HCT116 (cell line): ENCODE data around the gene XK. TPM values are rescaled to one million over a fixed set of nuclear protein-coding genes. Genes with fewer than 3 reads are reported as not detected.

Experiments
- ATAC-seq: fragments of 200-7000 bp; cut with Tn5 transposase; 2 replicates; pipeline ENCODE4 v1.9.1; 2020; ENCODE audit warnings: mild to moderate bottlenecking, moderate library complexity
- BruUV-seq: library from RNA; stranded (reverse); fragments of 400-500 nt; replicated peaks from 2 replicates; lab custom pipeline; 2021; lab: Mats Ljungman, UMichigan
- CTCF ChIA-PET: fragments of 300-600 bp; sonication (Branson Sonifier 250); formaldehyde crosslinking; loops from one replicate; lab custom pipeline; 2021; ENCODE audit warnings: antibody characterized with exemption; lab: Charles Lee
- POLR2A ChIA-PET: fragments of 300-600, 350-600 bp; sonication (Branson Sonifier 250); formaldehyde crosslinking; loops from one replicate; lab custom pipeline; 2021; ENCODE audit warnings: antibody characterized with exemption; lab: Charles Lee
- RAD21 ChIA-PET, 2 experiments: fragments of 300-600 bp; sonication (Branson Sonifier 250); formaldehyde crosslinking; loops; one replicate each; lab custom pipeline; 2023; ENCODE audit warnings: low total read pairs in 2 of 2; ENCODE audit not compliant: uncharacterized antibody in 2 of 2, unreplicated experiment in 2 of 2, low non-redundant PET in 1 of 2; lab: Charles Lee
- DNase-seq: peaks from one replicate; pipeline ENCODE4 v3.0.0-alpha.2; 2010; ENCODE audit warnings: low read depth, low spot score
- H2AFZ ChIP-seq: fragments of 200-600 bp; shearing (Covaris generic), sonication (generic); 2 replicates; pipeline ENCODE4 v1.6.1; 2017; ENCODE audit warnings: low read depth, mixed run types, mixed read lengths, antibody characterized with exemption, low read length; ENCODE audit not compliant: poor library complexity, severe bottlenecking
- H3K27ac ChIP-seq: 2 replicates; pipeline ENCODE4 v1.5.1; 2012; ENCODE audit warnings: low read depth, low read length
- H3K27me3 ChIP-seq: fragments of 200-600 bp; sonication (generic); 2 replicates; pipeline ENCODE4 v1.6.1; 2016; ENCODE audit warnings: mixed run types, low read length, mixed read lengths; ENCODE audit not compliant: insufficient read depth
- H3K36me3 ChIP-seq, 2 experiments: fragments of 200-500 bp in 1 of 2; fragments of 200-600 bp in 1 of 2; sonication (Bioruptor generic) in 1 of 2; sonication (generic) in 1 of 2; 2 replicates each; pipeline versions ENCODE4 v1.5.1 to v1.6.1; 2014 to 2016; ENCODE audit warnings: low read length in 2 of 2, inconsistent platforms in 1 of 2, mixed read lengths in 1 of 2, mixed run types in 1 of 2; ENCODE audit not compliant: insufficient read depth in 2 of 2, control insufficient read depth in 1 of 2
- H3K4me1 ChIP-seq, 2 experiments: fragments of 200-600 bp in 1 of 2; sonication (generic) in 1 of 2; 2 replicates each; pipeline versions ENCODE4 v1.5.1 to v1.6.1; 2012 to 2017; ENCODE audit warnings: low read length in 2 of 2, inconsistent platforms in 1 of 2, mild to moderate bottlenecking in 1 of 2, mixed read lengths in 1 of 2, mixed run types in 1 of 2, moderate library complexity in 1 of 2; ENCODE audit not compliant: insufficient read depth in 2 of 2, control insufficient read depth in 1 of 2
- H3K4me2 ChIP-seq: fragments of 200-600 bp; sonication (generic); 2 replicates; pipeline ENCODE4 v1.6.1; 2017; ENCODE audit warnings: mixed run types, low read length, mixed read lengths
- H3K4me3 ChIP-seq, 2 experiments: fragments of 200-600 bp in 1 of 2; sonication (generic) in 1 of 2; replicated peaks in 1 of 2; 2 replicates each; pipeline ENCODE4 v1.5.1; 2011 to 2016; ENCODE audit warnings: low read length in 2 of 2, control low read depth in 1 of 2, low read depth in 1 of 2, mild to moderate bottlenecking in 1 of 2, mixed read lengths in 1 of 2, mixed run types in 1 of 2
- H3K79me2 ChIP-seq: fragments of 200-600 bp; sonication (generic); 2 replicates; pipeline ENCODE4 v1.6.1; 2017; ENCODE audit warnings: mild to moderate bottlenecking, mixed run types, low read length, moderate library complexity, mixed read lengths; ENCODE audit not compliant: insufficient read depth
- H3K9ac ChIP-seq: fragments of 200-600 bp; sonication (generic); 2 replicates; pipeline ENCODE4 v1.6.1; 2016; ENCODE audit warnings: low read length, mixed read lengths
- H3K9me2 ChIP-seq: fragments of 200-600 bp; sonication (generic), shearing (Covaris generic); 2 replicates; pipeline ENCODE4 v1.6.1; 2017; ENCODE audit warnings: mixed run types, mild to moderate bottlenecking, moderate library complexity; ENCODE audit not compliant: insufficient read depth
- H3K9me3 ChIP-seq, 2 experiments: fragments of 200-500 bp in 1 of 2; fragments of 200-600 bp in 1 of 2; sonication (Bioruptor generic) in 1 of 2; sonication (generic) in 1 of 2; 2 replicates each; pipeline ENCODE4 v1.6.1; 2014 to 2017; ENCODE audit warnings: low read length in 2 of 2, mixed read lengths in 2 of 2, inconsistent platforms in 1 of 2, low read depth in 1 of 2, mild to moderate bottlenecking in 1 of 2, mixed run types in 1 of 2, moderate library complexity in 1 of 2; ENCODE audit not compliant: control insufficient read depth in 1 of 2, insufficient read depth in 1 of 2
- H4K20me1 ChIP-seq: fragments of 200-600 bp; sonication (generic), shearing (Covaris generic); 2 replicates; pipeline ENCODE4 v1.6.1; 2017; ENCODE audit warnings: mixed run types, mild to moderate bottlenecking, moderate library complexity; ENCODE audit not compliant: insufficient read depth
- CBX3 ChIP-seq: IDR thresholded peaks from 2 replicates; pipeline ENCODE4 v1.6.1; 2012; ENCODE audit warnings: low read depth
- CEBPB ChIP-seq: IDR thresholded peaks from 2 replicates; pipeline ENCODE4 v1.6.1; 2012; ENCODE audit warnings: low read depth
- EGR1 ChIP-seq: IDR thresholded peaks from 2 replicates; pipeline ENCODE4 v1.6.1; 2012; ENCODE audit warnings: low read depth
- EZH2 ChIP-seq: fragments of 200-600 bp; sonication (generic); IDR thresholded peaks from 2 replicates; pipeline ENCODE4 v1.6.1; 2017; ENCODE audit warnings: antibody characterized with exemption, mixed run types
- EZH2phosphoT487 ChIP-seq: fragments of 200-600 bp; IDR thresholded peaks from 2 replicates; pipeline ENCODE4 v1.6.1; 2018; ENCODE audit warnings: antibody characterized with exemption, borderline replicate concordance
- FOSL1 ChIP-seq: IDR thresholded peaks from 2 replicates; pipeline ENCODE4 v1.6.1; 2012; ENCODE audit warnings: low read depth
- JUND ChIP-seq: IDR thresholded peaks from 2 replicates; pipeline ENCODE4 v1.6.1; 2012
- MAX ChIP-seq: IDR thresholded peaks from 2 replicates; pipeline ENCODE4 v1.6.1; 2012
- POLR2A ChIP-seq: IDR thresholded peaks from 2 replicates; pipeline ENCODE4 v1.7.0; 2011; ENCODE audit warnings: borderline replicate concordance; ENCODE audit not compliant: insufficient read depth, insufficient read length; ENCODE audit errors: extremely low read depth
- RAD21 ChIP-seq: IDR thresholded peaks from 2 replicates; pipeline ENCODE4 v1.6.1; 2012; ENCODE audit warnings: low read depth, mild to moderate bottlenecking
- REST ChIP-seq: IDR thresholded peaks from 2 replicates; pipeline ENCODE4 v1.6.1; 2012; ENCODE audit warnings: low read depth
- SP1 ChIP-seq: IDR thresholded peaks from 2 replicates; pipeline ENCODE4 v1.6.1; 2012; ENCODE audit warnings: low read depth
- SRF ChIP-seq: IDR thresholded peaks from 2 replicates; pipeline ENCODE4 v1.6.1; 2012; ENCODE audit warnings: low read depth
- YY1 ChIP-seq: IDR thresholded peaks from 2 replicates; pipeline ENCODE4 v1.6.1; 2011; ENCODE audit warnings: low read length, low read depth, moderate library complexity, mild to moderate bottlenecking; ENCODE audit not compliant: insufficient replicate concordance; ENCODE audit errors: extremely low read depth
- ZBTB33 ChIP-seq: IDR thresholded peaks from 2 replicates; pipeline ENCODE4 v1.6.1; 2011; ENCODE audit warnings: mild to moderate bottlenecking, low read length, moderate library complexity; ENCODE audit not compliant: insufficient replicate concordance; ENCODE audit errors: extremely low read depth
- ZFX ChIP-seq: fragments of 450-650 bp; IDR thresholded peaks from 2 replicates; pipeline ENCODE4 v1.6.1; 2017
- ZNF274 ChIP-seq: fragments of 200-500 bp; sonication (Bioruptor generic); IDR thresholded peaks from 2 replicates; pipeline ENCODE4 v1.6.1; 2014; ENCODE audit warnings: mild to moderate bottlenecking, low read depth, low read length, inconsistent platforms
- intact Hi-C: fragments of 100-400 bp; cut with micrococcal nuclease; formaldehyde crosslinking; loops from 2 replicates; pipeline ENCODE4 v1.10.0; 2022
- total RNA-seq: library from RNA; stranded (reverse); gene quantifications from one replicate; pipeline ENCODE4 v1.2.1, GENCODE V29; 2021; ENCODE audit not compliant: unreplicated experiment
- TF ChIP-seq, protein P1 (sequence below), 3 experiments: fragments of 200-600 bp in 1 of 3; sonication (generic) in 1 of 3; IDR thresholded peaks in 2 of 3; conservative IDR thresholded peaks in 1 of 3; 2 replicates each; pipeline ENCODE4 v1.5.1; 2012 to 2017; ENCODE audit warnings: low read depth in 2 of 3, low read length in 2 of 3, antibody characterized with exemption in 1 of 3, borderline replicate concordance in 1 of 3, control low read depth in 1 of 3, mild to moderate bottlenecking in 1 of 3, mixed read lengths in 1 of 3, mixed run types in 1 of 3, moderate library complexity in 1 of 3; ENCODE audit not compliant: insufficient read depth in 1 of 3

The XK gene
- total RNA-seq, 1 experiment from 2014 or later: 2.6 TPM

GRCh38 chrX:37726346-37726745 lies 40.8 kb downstream of the XK start:
- ChIA-PET POLR2A (no interaction called here), CTCF (no interaction called here), RAD21 (no interaction called here)
- Histone ChIP-seq H4K20me1 (no peaks in the 10 kb centered on the region), H3K4me3 (no peak overlapping the region), H3K79me2 (no peaks in the 10 kb centered on the region), H3K9me3 (no peaks in the 10 kb centered on the region), H3K9me2 (no peaks in the 10 kb centered on the region), H2AFZ (no peak overlapping the region), H3K36me3 (no peaks in the 10 kb centered on the region), H3K27me3 (no peaks in the 10 kb centered on the region), H3K27ac (no peak overlapping the region), H3K4me1 (no peaks in the 10 kb centered on the region), H3K4me2 (no peak overlapping the region), H3K9ac (no peak overlapping the region)
- TF ChIP-seq ZNF274 (no peak), RAD21 (no peak), JUND (no peak), SRF (no peak), MAX (no peak), ZFX (no peak), EGR1 (no peak), CEBPB (no peak), SP1 (no peak), CBX3 (no peak), REST (no peak), POLR2A (no peak), EZH2 (no peak), FOSL1 (no peak), YY1 (no peak), EZH2phosphoT487 (no peak), ZBTB33 (no peak)
- TF ChIP-seq, protein P1, sequence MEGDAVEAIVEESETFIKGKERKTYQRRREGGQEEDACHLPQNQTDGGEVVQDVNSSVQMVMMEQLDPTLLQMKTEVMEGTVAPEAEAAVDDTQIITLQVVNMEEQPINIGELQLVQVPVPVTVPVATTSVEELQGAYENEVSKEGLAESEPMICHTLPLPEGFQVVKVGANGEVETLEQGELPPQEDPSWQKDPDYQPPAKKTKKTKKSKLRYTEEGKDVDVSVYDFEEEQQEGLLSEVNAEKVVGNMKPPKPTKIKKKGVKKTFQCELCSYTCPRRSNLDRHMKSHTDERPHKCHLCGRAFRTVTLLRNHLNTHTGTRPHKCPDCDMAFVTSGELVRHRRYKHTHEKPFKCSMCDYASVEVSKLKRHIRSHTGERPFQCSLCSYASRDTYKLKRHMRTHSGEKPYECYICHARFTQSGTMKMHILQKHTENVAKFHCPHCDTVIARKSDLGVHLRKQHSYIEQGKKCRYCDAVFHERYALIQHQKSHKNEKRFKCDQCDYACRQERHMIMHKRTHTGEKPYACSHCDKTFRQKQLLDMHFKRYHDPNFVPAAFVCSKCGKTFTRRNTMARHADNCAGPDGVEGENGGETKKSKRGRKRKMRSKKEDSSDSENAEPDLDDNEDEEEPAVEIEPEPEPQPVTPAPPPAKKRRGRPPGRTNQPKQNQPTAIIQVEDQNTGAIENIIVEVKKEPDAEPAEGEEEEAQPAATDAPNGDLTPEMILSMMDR (IDR thresholded peaks at IDR 0.05 in 2 of 3, conservative IDR thresholded peaks at IDR 0.05 in 1 of 3; ENCODE audit: borderline replicate concordance in 1 of 3, insufficient read depth in 1 of 3, low read depth in 2 of 3, low read length in 2 of 3): no peak
- no TSS peak for BruUV-seq
- ATAC-seq: no peak
- intact Hi-C loops: no loop called here
- no peak for DNase-seq
